Gastrocnemius medialis (tissue), 4 donors: ENCODE measurements around the gene NYAP2. TPM values are rescaled to one million over a fixed set of nuclear protein-coding genes. Genes with fewer than 3 reads are reported as not detected.

ENCODE experiments used
- ATAC-seq, 2 donors: fragments of 150-250 bp; one replicate each; pipeline ENCODE4 v1.9.1; 2016
- DNase-seq, 2 donors: peaks; one replicate each; pipeline ENCODE4 v3.0.0-alpha.2; 2019
- H3K27ac ChIP-seq, 4 donors: fragments of 200-600 bp; sonication (generic); 1 replicate in 1 of 4; 2 replicates in 3 of 4; pipeline ENCODE4 v1.5.1; 2016 to 2018; ENCODE audit warnings: mild to moderate bottlenecking in 2 of 4, moderate library complexity in 1 of 4
- H3K27me3 ChIP-seq, 3 donors: fragments of 200-600 bp; sonication (generic) in 2 of 3; 1 replicate in 1 of 3; 2 replicates in 2 of 3; pipeline versions ENCODE4 v1.5.1 to v1.6.0; 2016 to 2019; ENCODE audit warnings: mild to moderate bottlenecking in 1 of 3, moderate library complexity in 1 of 3
- H3K36me3 ChIP-seq, 2 donors: fragments of 200-600 bp; sonication (generic) in 1 of 2; one replicate each; pipeline ENCODE4 v1.5.1; 2017 to 2018
- H3K4me1 ChIP-seq, 2 donors: fragments of 200-600 bp; sonication (generic) in 1 of 2; one replicate each; pipeline ENCODE4 v1.5.1; 2016 to 2017; ENCODE audit warnings: mild to moderate bottlenecking in 2 of 2
- H3K4me3 ChIP-seq, 4 donors: fragments of 200-600 bp; sonication (generic) in 3 of 4; 1 replicate in 1 of 4; 2 replicates in 3 of 4; pipeline ENCODE4 v1.5.1; 2016 to 2019; ENCODE audit warnings: mild to moderate bottlenecking in 2 of 4
- H3K9me3 ChIP-seq, 3 donors: fragments of 200-600 bp; sonication (generic) in 2 of 3; 1 replicate in 1 of 3; 2 replicates in 2 of 3; pipeline ENCODE4 v1.5.1; 2016 to 2019
- POLR2A ChIP-seq, 2 donors: fragments of 450-650 bp; IDR thresholded peaks; one replicate each; pipeline ENCODE4 v1.6.1; 2017; ENCODE audit warnings: antibody characterized with exemption in 2 of 2, mild to moderate bottlenecking in 2 of 2, moderate library complexity in 2 of 2
- in situ Hi-C, 4 donors: fragments of 200-750 bp; cut with MboI; loops; one replicate each; pipeline versions ENCODE4 v1.15.0 to v1.8.0; 2017; ENCODE audit warnings: low sequenced_read_pairs in 4 of 4
- intact Hi-C: fragments of 100-400 bp; cut with DNase I; formaldehyde crosslinking; loops from one replicate; pipeline ENCODE4 v1.15.1; 2023; ENCODE audit warnings: low total_unique reads
- total RNA-seq, 4 donors: library from RNA; depleted of rRNA; stranded (reverse); fragments of >200 nt; gene quantifications; one replicate each; pipeline versions ENCODE4 v1.1.0 to v1.2.3, GENCODE V29; 2016
- TF ChIP-seq, protein P1 (sequence below), 5 experiments: fragments of 450-650 bp in 3 of 5; fragments of 200-600 bp in 2 of 5; sonication (generic) in 2 of 5; IDR thresholded peaks in 4 of 5; conservative IDR thresholded peaks in 1 of 5; 1 replicate in 4 of 5; 2 replicates in 1 of 5; pipeline ENCODE4 v1.5.1; 2016 to 2019; ENCODE audit warnings: antibody characterized with exemption in 5 of 5, mild to moderate bottlenecking in 3 of 5, moderate library complexity in 3 of 5

NYAP2 gene
- total RNA-seq, 4 donors from 2014 or later, result 0.36 to 1.7 (median 1.5) TPM

DNA sequence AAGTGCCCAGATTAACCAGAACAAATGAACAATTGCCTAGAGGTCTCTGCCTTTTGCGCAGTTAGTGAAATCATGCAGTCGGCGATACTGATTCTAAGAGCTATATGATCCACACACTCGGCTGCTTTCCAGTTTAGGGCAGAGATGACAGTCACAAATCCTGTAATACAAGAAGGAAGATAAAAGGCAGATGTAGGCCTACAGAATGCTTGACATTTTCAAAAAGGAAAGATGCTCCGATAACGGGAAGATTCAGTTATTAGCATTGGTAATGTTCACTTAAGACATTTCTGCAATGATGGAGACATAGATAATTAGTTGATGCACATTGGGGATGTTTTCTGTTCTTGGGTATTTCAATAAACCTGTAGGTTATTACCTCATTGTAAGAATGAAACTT is 19.5 kb downstream of the NYAP2 start:
- Histone ChIP-seq H3K4me3 (no peak overlapping the region), H3K27ac (no peak overlapping the region), H3K4me1 (no peaks in the 10 kb centered on the region), H3K27me3 (no peaks in the 10 kb centered on the region), H3K36me3 (no peaks in the 10 kb centered on the region), H3K9me3 (no peaks in the 10 kb centered on the region)
- ATAC-seq (no peak), DNase-seq (no peak)
- intact Hi-C loops (no loop called here), in situ Hi-C loops (no loop called here)
- TF ChIP-seq POLR2A (IDR thresholded peaks at IDR 0.05), result no peak
- TF ChIP-seq, protein P1, sequence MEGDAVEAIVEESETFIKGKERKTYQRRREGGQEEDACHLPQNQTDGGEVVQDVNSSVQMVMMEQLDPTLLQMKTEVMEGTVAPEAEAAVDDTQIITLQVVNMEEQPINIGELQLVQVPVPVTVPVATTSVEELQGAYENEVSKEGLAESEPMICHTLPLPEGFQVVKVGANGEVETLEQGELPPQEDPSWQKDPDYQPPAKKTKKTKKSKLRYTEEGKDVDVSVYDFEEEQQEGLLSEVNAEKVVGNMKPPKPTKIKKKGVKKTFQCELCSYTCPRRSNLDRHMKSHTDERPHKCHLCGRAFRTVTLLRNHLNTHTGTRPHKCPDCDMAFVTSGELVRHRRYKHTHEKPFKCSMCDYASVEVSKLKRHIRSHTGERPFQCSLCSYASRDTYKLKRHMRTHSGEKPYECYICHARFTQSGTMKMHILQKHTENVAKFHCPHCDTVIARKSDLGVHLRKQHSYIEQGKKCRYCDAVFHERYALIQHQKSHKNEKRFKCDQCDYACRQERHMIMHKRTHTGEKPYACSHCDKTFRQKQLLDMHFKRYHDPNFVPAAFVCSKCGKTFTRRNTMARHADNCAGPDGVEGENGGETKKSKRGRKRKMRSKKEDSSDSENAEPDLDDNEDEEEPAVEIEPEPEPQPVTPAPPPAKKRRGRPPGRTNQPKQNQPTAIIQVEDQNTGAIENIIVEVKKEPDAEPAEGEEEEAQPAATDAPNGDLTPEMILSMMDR (IDR thresholded peaks at IDR 0.05 in 4 of 5, conservative IDR thresholded peaks at IDR 0.05 in 1 of 5), result no peak

GRCh38 chr2:225422145-225422544 is 22.6 kb downstream of the NYAP2 start:
- TF ChIP-seq, protein P1 (IDR thresholded peaks at IDR 0.05 in 4 of 5, conservative IDR thresholded peaks at IDR 0.05 in 1 of 5), result no peak
- TF ChIP-seq POLR2A (IDR thresholded peaks at IDR 0.05), result no peak
- H3K27me3 ChIP-seq, result no peaks in the 10 kb centered on the region
- intact Hi-C loops (no loop called here), in situ Hi-C loops (no loop called here)
- H3K27ac ChIP-seq, result no peak overlapping the region
- H3K36me3 ChIP-seq, result no peaks in the 10 kb centered on the region
- no peak overlapping the region for H3K4me3 ChIP-seq
- no peaks in the 10 kb centered on the region for H3K9me3 ChIP-seq
- H3K4me1 ChIP-seq, result no peaks in the 10 kb centered on the region
- ATAC-seq (no peak), DNase-seq (no peak)

GRCh38 chr2:225425284-225425683 is 25.8 kb downstream of the NYAP2 start:
- in situ Hi-C loops (no loop called here), intact Hi-C loops (no loop called here)
- H3K4me1 ChIP-seq, result no peaks in the 10 kb centered on the region
- H3K27ac ChIP-seq, result no peak overlapping the region
- DNase-seq (no peak), ATAC-seq (no peak)
- no peaks in the 10 kb centered on the region for H3K9me3 ChIP-seq
- TF ChIP-seq POLR2A (IDR thresholded peaks at IDR 0.05), result no peak
- TF ChIP-seq, protein P1 (IDR thresholded peaks at IDR 0.05 in 4 of 5, conservative IDR thresholded peaks at IDR 0.05 in 1 of 5), result no peak
- no peaks in the 10 kb centered on the region for H3K36me3 ChIP-seq
- H3K27me3 ChIP-seq, result no peaks in the 10 kb centered on the region
- H3K4me3 ChIP-seq, result no peak overlapping the region

DNA sequence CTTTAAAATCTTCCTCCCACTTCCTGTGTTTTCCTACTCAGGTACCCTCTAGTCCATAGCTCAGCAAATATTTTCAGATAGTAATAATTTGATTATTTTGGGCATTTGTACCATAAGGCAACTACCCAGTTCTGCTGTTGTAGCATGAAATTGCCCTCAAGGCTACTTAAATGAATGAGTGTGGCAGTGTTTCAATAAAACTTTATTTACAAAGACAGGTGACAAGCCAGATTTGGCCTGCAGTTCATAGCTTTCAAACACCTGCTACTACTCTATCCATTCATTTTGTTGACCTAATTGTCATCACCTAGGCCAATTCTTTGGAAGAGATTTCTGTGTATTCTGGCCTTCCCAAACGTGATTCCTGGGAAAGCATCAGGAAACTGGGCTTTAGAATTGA is 28.9 kb downstream of the NYAP2 start:
- in situ Hi-C loops, result no loop called here

More for the DNA sequence above, 28.9 kb downstream of the NYAP2 start:
- intact Hi-C loops, result no loop called here
- Histone ChIP-seq H3K27ac (no peak overlapping the region), H3K27me3 (no peaks in the 10 kb centered on the region), H3K9me3 (no peaks in the 10 kb centered on the region), H3K36me3 (no peaks in the 10 kb centered on the region), H3K4me3 (no peak overlapping the region), H3K4me1 (no peaks in the 10 kb centered on the region)
- TF ChIP-seq, protein P1 (IDR thresholded peaks at IDR 0.05 in 4 of 5, conservative IDR thresholded peaks at IDR 0.05 in 1 of 5), result no peak
- no peak for TF ChIP-seq POLR2A (IDR thresholded peaks at IDR 0.05)
- ATAC-seq (no peak), DNase-seq (no peak)
